Endothelial cell of umbilical vein (primary cell): ENCODE measurements around the gene SERPINA6. TPM values are rescaled to one million over a fixed set of nuclear protein-coding genes. Genes with fewer than 3 reads are reported as not detected.

Source experiments
- BruUV-seq: library from RNA; stranded (reverse); fragments of 400-500 nt; replicated peaks from 2 replicates; lab custom pipeline; 2021; lab: Mats Ljungman, UMichigan
- CTCF ChIA-PET: fragments of 300-600, 350-600 bp; sonication (Branson Sonifier 250); formaldehyde crosslinking; loops from one replicate; lab custom pipeline; 2021; ENCODE audit warnings: antibody characterized with exemption, inconsistent platforms; lab: Charles Lee
- POLR2A ChIA-PET: fragments of 300-600, 350-600 bp; sonication (Branson Sonifier 250); formaldehyde crosslinking; loops from one replicate; lab custom pipeline; 2021; ENCODE audit warnings: antibody characterized with exemption, inconsistent platforms; lab: Charles Lee
- DNase-seq: peaks from one replicate; pipeline ENCODE4 v3.0.0-alpha.2; 2011; ENCODE audit warnings: low read depth, low spot score
- FAIRE-seq: peaks from 2 replicates; lab custom pipeline; 2011; peaks lifted over from hg19 to GRCh38; lab: Jason Lieb, UNC
- H2AFZ ChIP-seq: 2 replicates; pipeline ENCODE4 v1.6.0; 2012; ENCODE audit warnings: low read depth, low read length, control low read depth, inconsistent platforms
- H3K27ac ChIP-seq: 2 replicates; pipeline ENCODE4 v1.5.1; 2011; ENCODE audit warnings: low read depth, mild to moderate bottlenecking, control low read depth, low read length, moderate library complexity; ENCODE audit not compliant: insufficient read depth
- H3K27me3 ChIP-seq, 2 experiments: 2 replicates each; pipeline versions ENCODE4 v1.6.0 to v1.6.1; 2011; ENCODE audit warnings: low read length in 2 of 2, mixed read lengths in 1 of 2; ENCODE audit not compliant: control insufficient read depth in 2 of 2, insufficient read depth in 2 of 2
- H3K36me3 ChIP-seq, 2 experiments: 2 replicates in 1 of 2; 3 replicates in 1 of 2; pipeline ENCODE4 v1.5.1; 2011; ENCODE audit warnings: low read length in 2 of 2, mild to moderate bottlenecking in 1 of 2, moderate library complexity in 1 of 2; ENCODE audit not compliant: control insufficient read depth in 2 of 2, insufficient read depth in 2 of 2; ENCODE audit errors: extremely low read depth in 1 of 2
- H3K4me1 ChIP-seq: 3 replicates; pipeline ENCODE4 v1.5.1; 2011; ENCODE audit warnings: mild to moderate bottlenecking, low read length; ENCODE audit not compliant: control insufficient read depth, insufficient read depth; ENCODE audit errors: extremely low read depth
- H3K4me2 ChIP-seq: 2 replicates; pipeline ENCODE4 v1.6.1; 2011; ENCODE audit warnings: low read length, control low read depth, mixed read lengths; ENCODE audit not compliant: insufficient read depth
- H3K4me3 ChIP-seq, 3 experiments: fragments of 200-600 bp in 1 of 3; sonication (generic), shearing (Covaris generic) in 1 of 3; replicated peaks in 1 of 3; 2 replicates each; pipeline ENCODE4 v1.5.1; 2011 to 2016; ENCODE audit warnings: control low read depth in 3 of 3, low read length in 3 of 3, mild to moderate bottlenecking in 2 of 3, inconsistent platforms in 1 of 3, low read depth in 1 of 3, moderate library complexity in 1 of 3; ENCODE audit not compliant: insufficient read depth in 1 of 3
- H3K79me2 ChIP-seq: 2 replicates; pipeline ENCODE4 v1.6.0; 2012; ENCODE audit warnings: low read length, inconsistent platforms; ENCODE audit not compliant: control insufficient read depth, insufficient read depth
- H3K9ac ChIP-seq: replicated peaks from 2 replicates; pipeline ENCODE3; 2011; ENCODE audit warnings: low read length, control low read depth; ENCODE audit not compliant: insufficient read depth; ENCODE audit errors: extremely low read depth
- H3K9me1 ChIP-seq: replicated peaks from 3 replicates; pipeline ENCODE4 v1.6.0; 2011; ENCODE audit warnings: mild to moderate bottlenecking, low read length; ENCODE audit not compliant: control insufficient read depth, insufficient read depth; ENCODE audit errors: extremely low read depth
- H3K9me3 ChIP-seq: replicated peaks from 2 replicates; pipeline ENCODE4 v1.5.1; 2012; ENCODE audit warnings: low read length, inconsistent platforms; ENCODE audit not compliant: control insufficient read depth, insufficient read depth
- H4K20me1 ChIP-seq: replicated peaks from 2 replicates; pipeline ENCODE3; 2011; ENCODE audit warnings: mild to moderate bottlenecking, low read length; ENCODE audit not compliant: control insufficient read depth, insufficient read depth; ENCODE audit errors: extremely low read depth
- CTCF ChIP-seq, 2 donors: IDR thresholded peaks; 1 replicate in 1 of 2; 2 replicates in 1 of 2; pipeline ENCODE4 v1.5.1; 2011; ENCODE audit warnings: low read length in 2 of 2, mild to moderate bottlenecking in 2 of 2, moderate library complexity in 2 of 2, control low read depth in 1 of 2, inconsistent platforms in 1 of 2, low read depth in 1 of 2; ENCODE audit not compliant: insufficient read depth in 1 of 2; ENCODE audit errors: extremely low read depth in 1 of 2
- EZH2 ChIP-seq: IDR thresholded peaks from 2 replicates; pipeline ENCODE4 v1.6.1; 2012; ENCODE audit warnings: borderline replicate concordance, low read depth, mild to moderate bottlenecking, moderate library complexity, low read length, inconsistent platforms; ENCODE audit not compliant: severe bottlenecking
- FOS ChIP-seq: IDR thresholded peaks from 2 replicates; pipeline ENCODE4 v1.6.1; 2011; ENCODE audit warnings: mild to moderate bottlenecking, low read length, moderate library complexity, borderline replicate concordance; ENCODE audit not compliant: insufficient read depth
- GATA2 ChIP-seq: IDR thresholded peaks from 2 replicates; pipeline ENCODE4 v1.7.0; 2011; ENCODE audit warnings: low read depth, mild to moderate bottlenecking, moderate library complexity, mixed read lengths, low read length; ENCODE audit not compliant: insufficient read length, insufficient read depth
- JUN ChIP-seq: IDR thresholded peaks from 2 replicates; pipeline ENCODE4 v1.6.1; 2011; ENCODE audit warnings: borderline replicate concordance, low read depth; ENCODE audit not compliant: insufficient read length, insufficient read depth
- MAX ChIP-seq: IDR thresholded peaks from 2 replicates; pipeline ENCODE4 v1.6.1; 2011; ENCODE audit not compliant: insufficient read depth, insufficient read length
- MYC ChIP-seq: IDR thresholded peaks from one replicate; pipeline ENCODE4 v1.6.1; 2011; ENCODE audit warnings: mild to moderate bottlenecking, low read depth, low read length
- POLR2A ChIP-seq: IDR thresholded peaks from 2 replicates; pipeline ENCODE4 v1.6.1; 2012; ENCODE audit warnings: low read depth, mild to moderate bottlenecking, control low read depth, low read length
- POLR2AphosphoS5 ChIP-seq: IDR thresholded peaks from 2 replicates; pipeline ENCODE4 v1.6.1; 2012; ENCODE audit warnings: low read depth, mild to moderate bottlenecking, control low read depth, low read length, moderate library complexity; ENCODE audit not compliant: insufficient read depth
- dilution Hi-C: fragments of 300-500 bp; cut with MboI; formaldehyde crosslinking; loops from one replicate; pipeline ENCODE4 v1.15.0; 2019; ENCODE audit warnings: low sequenced_read_pairs; ENCODE audit not compliant: extremely low pct_ligation_motif_present
- intact Hi-C: fragments of 100-400 bp; cut with micrococcal nuclease; formaldehyde crosslinking; loops from one replicate; pipeline ENCODE4 v1.10.0; 2022
- polyA plus RNA-seq, 4 experiments: library from polyadenylated mRNA; depleted of rRNA in 3 of 4; stranded (reverse) in 3 of 4; unstranded in 1 of 4; fragments of >200 nt; gene quantifications; 2 replicates each; pipeline versions ENCODE4 v1.2.1 to v1.2.3, GENCODE V29; 2011 to 2012; ENCODE audit warnings: missing spikeins in 1 of 4
- total RNA-seq: library from RNA; stranded (reverse); gene quantifications from 2 replicates; pipeline ENCODE4 v1.2.3, GENCODE V29; 2021

Gene SERPINA6
- total and polyA plus RNA-seq, 2 donors (not counting 3 experiments of a cell fraction or from before 2014, with no cell fraction given): not detected

GRCh38 chr14:94313991-94314655, 9.0 kb downstream of the SERPINA6 start:
- ChIA-PET POLR2A (no interaction called here), CTCF (no interaction called here)
- Histone ChIP-seq H4K20me1 (no peaks in the 10 kb centered on the region), H3K36me3 (no peaks in the 10 kb centered on the region), H3K9ac (no peak overlapping the region), H2AFZ (no peak overlapping the region), H3K27me3 (no peaks in the 10 kb centered on the region), H3K9me1 (no peaks in the 10 kb centered on the region), H3K4me2 (no peak overlapping the region), H3K4me1 (no peaks in the 10 kb centered on the region), H3K9me3 (no peaks in the 10 kb centered on the region), H3K79me2 (no peaks in the 10 kb centered on the region), H3K27ac (no peak overlapping the region), H3K4me3 (no peak overlapping the region)
- DNase-seq: no peak
- FAIRE-seq: no peak
- BruUV-seq: no TSS peak
- intact Hi-C loops: no loop called here
- dilution Hi-C loops: no loop called here
- TF ChIP-seq POLR2A: no peak
- TF ChIP-seq JUN: no peak
- TF ChIP-seq MYC: no peak
- TF ChIP-seq CTCF (IDR thresholded peaks at IDR 0.05; ENCODE audit: extremely low read depth in 1 of 2, insufficient read depth in 1 of 2, low read depth in 1 of 2, low read length in 2 of 2): no peak
- no peak for TF ChIP-seq MAX
- no peak for TF ChIP-seq POLR2AphosphoS5
- TF ChIP-seq EZH2: no peak
- no peak for TF ChIP-seq GATA2
- TF ChIP-seq FOS: no peak
